ENCODE measurements around the gene RFX2.
A peak's percentile ranks its signal among the peaks of the same experiment; 100 is the strongest.

Gene RFX2

GRCh38 chr19:6103217-6103644 is 7.1 kb downstream of the RFX2 start:
- no peak for DNase-seq

- DNase-seq: no peak
Observed at GRCh38 chr19:6101991-6102390, 8.3 kb downstream of the RFX2 start.

GRCh38 chr19:6101291-6101825 is 8.9 kb downstream of the RFX2 start:
- DNase-seq: no peak

- no peak for DNase-seq
Observed at GRCh38 chr19:6100284-6100915, 9.9 kb downstream of the RFX2 start.

GRCh38 chr19:6099599-6099998 is 10.7 kb downstream of the RFX2 start:
- no peak for DNase-seq

DNA sequence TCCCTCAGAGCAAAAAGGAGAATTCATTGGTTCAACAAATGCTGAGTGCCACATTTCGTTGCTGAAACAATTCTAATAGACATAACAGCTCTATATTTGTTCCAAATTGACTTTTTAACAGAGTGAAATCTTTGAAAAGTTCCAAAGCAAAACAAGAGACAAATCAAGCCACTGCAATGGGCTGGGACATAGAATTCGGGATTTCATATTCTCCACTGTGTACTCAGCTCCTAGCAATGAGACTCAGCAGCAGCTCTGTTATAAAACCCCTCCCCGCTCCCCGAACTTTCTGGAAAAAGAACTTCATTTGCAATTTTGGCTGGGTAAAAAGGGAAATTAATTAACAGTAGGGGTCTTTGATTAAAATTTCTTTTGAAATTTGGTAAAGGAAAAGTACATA is 11.3 kb downstream of the RFX2 start:
- no peak for DNase-seq

DNA sequence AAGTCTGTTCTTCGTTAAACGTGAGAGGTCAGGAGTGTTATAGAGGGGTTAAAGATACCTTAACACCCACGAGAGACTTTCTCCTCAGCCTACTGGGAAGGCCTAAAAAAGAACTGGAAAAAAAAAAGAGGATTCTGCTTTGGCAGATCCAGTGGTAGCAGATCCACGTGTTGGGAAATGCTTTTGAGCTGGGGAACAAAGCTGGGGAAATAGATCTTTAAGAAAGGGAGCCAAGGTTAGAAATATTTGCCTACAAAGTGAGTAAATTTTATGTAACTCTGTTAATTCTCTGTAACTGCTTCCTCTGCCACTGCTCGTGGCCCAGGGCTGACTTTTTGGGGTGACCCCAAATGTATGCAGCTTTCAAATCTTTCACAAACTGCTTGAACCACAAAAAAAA is 11.7 kb downstream of the RFX2 start:
- DNase-seq: no peak

DNA sequence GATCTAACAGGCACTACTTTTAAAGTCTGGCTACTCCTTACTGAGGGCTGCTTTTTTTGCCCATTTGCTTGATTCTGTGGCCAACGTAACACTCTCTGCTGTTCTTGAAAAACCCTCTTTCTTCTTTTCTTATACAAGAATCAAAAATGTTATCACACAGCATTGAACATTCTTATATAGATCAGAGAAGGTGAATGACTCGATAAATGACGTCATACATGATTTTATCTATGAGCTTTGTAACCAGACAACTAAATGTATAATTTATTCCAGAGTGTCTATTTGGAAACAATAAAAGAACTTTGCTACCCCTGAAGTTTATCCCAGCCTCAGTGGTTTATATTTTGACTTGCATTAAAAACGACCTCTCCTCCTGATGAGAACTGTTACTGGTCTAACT is 12.4 kb downstream of the RFX2 start:
- DNase-seq: no peak

- no peak for DNase-seq
Observed at GRCh38 chr19:6095760-6096159, 14.5 kb downstream of the RFX2 start.

DNA sequence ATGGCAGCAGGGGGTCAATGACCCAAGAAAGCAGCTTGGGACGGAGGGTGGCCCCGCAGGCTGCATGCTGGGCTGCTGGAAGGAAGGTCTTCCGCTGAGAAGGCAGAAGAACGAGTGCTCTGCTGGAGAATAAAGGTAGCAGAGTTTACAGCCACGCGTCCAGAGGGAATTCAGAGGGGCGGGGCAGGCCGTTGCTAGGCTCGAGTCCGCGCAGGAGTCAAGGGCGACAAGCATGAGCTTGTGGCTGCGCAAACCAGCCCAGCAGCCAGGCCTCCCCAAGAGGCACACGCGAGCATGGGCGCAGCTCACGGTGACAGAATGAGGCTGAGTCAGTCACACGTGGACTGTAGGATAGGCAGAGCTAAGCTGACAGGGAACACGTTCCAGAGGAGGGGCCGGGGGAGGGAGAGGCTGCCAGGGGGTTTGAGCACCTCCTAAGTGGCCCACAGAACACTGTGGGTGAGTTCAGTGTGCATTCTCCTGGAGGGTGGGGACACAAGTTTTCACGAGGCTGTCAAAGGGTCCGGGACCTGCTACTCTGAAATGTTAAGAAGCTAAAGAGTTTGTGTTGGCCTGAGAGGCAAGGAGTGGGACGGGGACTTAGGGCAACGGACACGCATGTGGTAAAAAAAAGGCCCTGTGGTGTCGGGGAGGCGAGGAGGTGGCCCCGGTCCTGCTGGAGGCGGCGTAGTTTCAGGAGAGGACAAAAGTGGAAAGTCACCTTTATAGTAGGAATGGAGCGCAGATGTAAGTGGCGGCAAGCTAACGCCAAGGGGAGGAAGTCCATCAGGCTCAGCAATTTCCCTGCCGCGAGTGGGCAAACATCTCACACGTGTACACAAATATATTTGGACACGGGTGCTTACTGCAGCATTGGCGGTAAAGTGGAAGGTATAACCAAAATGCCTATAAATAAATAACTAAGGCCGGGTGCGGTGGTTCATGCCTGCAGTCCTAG is 17.7 kb downstream of the RFX2 start:
- DNase-seq: peak; percentile 73

DNA sequence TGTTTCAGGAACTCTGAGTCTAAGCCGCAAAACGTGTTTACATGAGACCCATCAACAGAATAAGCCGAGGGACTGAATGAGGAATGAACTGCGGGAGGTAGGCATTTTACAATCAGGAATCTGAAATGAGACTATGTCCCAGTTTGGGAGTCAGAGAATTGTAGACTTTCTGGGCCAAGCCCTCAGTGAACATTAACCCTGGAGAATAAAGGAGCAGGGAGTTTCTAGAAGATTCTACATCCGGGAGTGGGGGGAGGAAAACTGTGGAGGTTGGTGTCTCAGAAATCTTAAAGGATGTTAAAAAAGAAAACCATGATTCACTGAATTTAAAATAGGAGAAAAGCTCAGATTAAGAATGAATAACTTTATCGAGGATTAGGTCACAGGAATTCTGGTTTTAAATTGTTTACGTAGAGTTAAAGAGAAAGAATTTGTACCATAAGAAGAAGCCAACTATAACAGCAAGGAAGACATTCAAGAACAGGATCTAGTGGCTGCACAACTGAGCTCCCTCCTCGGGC is 18.5 kb downstream of the RFX2 start:
- DNase-seq: no peak

- DNase-seq: no peak
Observed at GRCh38 chr19:6090634-6091033, 19.7 kb downstream of the RFX2 start.

DNA sequence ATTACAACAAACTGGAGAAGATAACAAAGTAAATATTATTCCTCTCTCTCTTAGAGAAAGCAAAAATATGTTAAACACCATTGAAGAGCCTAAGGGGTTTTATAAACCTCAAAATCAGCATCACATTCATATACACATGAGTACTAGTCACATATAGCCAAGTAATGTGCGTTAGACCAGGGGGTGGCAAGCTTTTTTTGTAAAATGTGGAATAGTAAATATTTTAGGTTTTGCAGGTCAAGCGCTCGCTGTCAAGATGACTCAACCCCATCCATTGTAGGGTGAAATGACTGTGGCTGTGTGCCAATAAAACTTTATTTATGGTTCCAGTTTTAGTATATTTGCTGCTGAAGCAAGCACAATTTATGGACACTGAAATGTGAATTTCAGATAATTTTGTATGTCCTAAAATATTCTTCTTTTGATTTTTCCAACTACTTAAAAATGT is 21.7 kb downstream of the RFX2 start:
- DNase-seq: no peak

DNA sequence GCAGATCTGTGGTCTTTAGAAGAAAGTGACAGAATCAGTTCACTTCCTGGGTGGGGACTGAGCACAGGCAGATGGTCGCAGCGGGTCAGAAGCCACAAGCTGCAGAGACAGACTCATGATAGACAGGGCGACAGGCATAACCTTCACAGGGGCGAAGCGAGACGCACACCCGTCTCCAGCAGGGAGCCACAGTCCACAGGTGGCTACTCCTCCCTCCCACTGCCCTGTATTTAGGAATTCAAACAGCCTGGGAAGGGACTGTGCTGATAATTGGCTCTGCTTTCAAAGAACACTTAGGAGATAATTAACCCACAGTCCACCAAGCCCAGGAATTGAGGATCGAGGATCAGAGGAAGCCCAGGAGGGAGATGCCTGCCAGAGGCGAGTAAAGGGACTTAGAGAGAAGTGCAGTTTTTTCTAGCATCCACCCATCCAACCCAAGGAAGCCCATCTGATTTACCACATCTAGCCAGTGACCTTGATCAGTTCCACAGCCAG is 23.2 kb downstream of the RFX2 start:
- DNase-seq: peak; percentile 14

DNA sequence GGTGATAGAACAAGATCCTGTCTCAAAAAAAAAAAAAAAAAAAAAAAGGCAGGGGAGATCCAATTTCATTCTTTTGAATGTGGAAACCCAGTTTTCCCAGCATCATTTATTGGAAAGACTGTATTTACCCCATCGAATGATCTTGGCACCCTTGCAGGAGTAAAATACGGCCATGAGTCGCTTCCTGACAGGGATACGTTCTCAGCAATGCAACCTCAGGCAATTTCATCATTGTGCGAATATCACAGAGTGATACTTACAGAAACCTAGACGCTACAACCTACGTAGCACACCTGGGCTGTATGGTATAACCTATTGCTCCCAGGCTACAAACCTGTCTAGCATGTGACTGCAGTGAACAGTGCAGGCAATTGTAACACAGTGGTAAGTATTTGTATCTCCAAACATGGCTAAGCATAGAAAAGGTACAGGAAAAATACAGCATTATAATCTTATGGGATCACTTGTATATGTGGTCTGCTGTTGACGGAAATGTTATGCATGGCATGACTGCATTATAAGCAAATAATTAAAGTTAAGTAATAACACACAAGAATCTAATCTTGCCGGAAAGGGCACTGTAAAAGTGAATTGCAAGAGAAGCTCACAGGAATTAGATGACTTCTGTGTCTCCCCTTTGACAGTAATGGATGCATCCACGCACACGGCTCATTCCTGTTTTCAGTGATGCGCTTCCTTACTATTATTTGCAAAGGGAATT is 24.1 kb downstream of the RFX2 start:
- DNase-seq: no peak

- DNase-seq: no peak
Observed at GRCh38 chr19:6084821-6085220, 25.5 kb downstream of the RFX2 start.

DNA sequence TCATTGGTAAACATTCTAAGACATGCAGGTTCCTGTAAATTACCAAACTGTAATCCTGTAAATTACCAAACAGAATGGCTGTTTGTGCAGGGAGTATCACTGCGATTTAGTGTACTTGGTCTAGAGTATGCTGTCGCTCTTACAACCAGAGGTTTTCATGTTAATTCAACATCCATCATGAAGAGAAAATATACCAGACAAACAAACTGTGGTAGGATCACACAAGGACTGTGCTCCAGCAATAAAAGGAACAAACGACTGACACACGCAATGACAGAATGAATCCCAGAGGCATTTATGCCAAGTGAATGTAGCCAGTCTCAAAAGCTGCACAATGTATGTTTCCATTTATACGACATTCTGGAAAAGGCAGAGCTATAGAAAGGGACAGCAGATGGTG is 31.2 kb downstream of the RFX2 start:
- DNase-seq: no peak

DNA sequence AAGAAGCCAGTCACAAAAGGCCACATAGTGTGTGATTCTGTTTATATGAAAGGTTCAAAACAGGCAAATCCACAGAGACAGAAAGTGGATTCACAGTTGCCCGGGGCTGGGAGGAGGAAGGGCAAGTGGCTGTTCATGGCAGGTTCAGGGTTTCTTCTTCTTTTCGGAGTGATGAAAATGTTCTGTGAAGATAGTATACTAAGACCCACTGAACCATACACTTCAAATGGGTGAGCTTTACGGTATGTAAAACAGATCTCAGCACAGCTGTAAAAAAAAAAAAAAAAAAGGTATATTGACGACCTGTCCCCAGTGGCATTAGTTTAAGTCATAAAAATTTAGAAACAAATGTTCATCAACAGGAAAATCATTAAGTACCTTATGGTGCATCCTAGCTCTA is 32.2 kb downstream of the RFX2 start:
- no peak for DNase-seq

- DNase-seq: no peak
Observed at GRCh38 chr19:6076675-6077463, 33.4 kb downstream of the RFX2 start.

GRCh38 chr19:6076291-6076665 is 34.0 kb downstream of the RFX2 start:
- DNase-seq: no peak

DNA sequence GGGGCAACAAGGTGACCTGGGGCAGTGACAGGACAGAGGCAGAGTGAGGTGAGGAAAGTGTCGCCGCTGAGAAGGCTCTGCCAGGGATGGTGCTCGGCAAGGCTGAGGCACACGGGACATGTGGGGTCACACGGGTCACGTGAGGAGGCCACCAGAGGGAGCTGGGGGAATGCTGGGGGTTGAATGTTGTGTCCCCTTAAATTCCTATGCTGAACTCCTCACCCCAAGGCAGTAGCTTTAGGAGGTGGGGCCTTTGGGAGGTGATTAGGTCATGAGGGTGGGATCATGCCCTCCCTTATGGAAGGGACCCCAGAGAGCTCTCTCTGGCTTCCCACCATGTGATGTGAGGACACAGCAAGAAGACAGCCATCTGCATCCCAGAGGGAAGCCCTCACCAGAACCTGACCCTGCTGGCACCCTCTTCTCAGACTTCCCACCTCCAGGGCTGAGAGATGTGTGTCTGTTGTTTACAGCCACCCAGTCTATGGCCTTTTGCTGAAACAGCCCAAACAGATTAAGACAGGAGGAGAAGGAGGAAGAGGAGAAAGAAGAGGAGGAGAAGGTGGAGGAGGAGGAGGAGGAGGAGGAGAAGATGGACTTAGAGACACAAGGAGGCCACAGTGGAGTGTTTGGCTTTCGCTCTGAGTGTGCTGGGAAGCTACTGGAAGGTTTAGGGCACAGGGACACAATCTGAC is 35.4 kb downstream of the RFX2 start:
- no peak for DNase-seq

All from DMS79 (cell line).